Smooth muscle cell (in vitro differentiated cells): ENCODE data around the gene BCL6. TPM values are rescaled to one million over a fixed set of nuclear protein-coding genes. Genes with fewer than 3 reads are reported as not detected.

Experiments used
- DNase-seq: peaks from one replicate; lab custom pipeline; 2025; ENCODE audit not compliant: unreplicated experiment; lab: John Stamatoyannopoulos, UW
- H2AFZ ChIP-seq: fragments of 200-600 bp; sonication (generic); 2 replicates; pipeline ENCODE4 v1.6.0; 2016; ENCODE audit warnings: antibody characterized with exemption, low read depth, mild to moderate bottlenecking
- H3F3A ChIP-seq: fragments of 200-600 bp; sonication (generic); 2 replicates; pipeline ENCODE4 v1.6.0; 2017; ENCODE audit warnings: antibody characterized with exemption, low read depth
- H3K27ac ChIP-seq: fragments of 200-600 bp; sonication (generic); 2 replicates; pipeline ENCODE4 v1.5.1; 2016; ENCODE audit warnings: low read depth, mild to moderate bottlenecking
- H3K27me3 ChIP-seq: fragments of 200-600 bp; sonication (generic); 2 replicates; pipeline ENCODE4 v1.6.1; 2016; ENCODE audit warnings: low read depth, mild to moderate bottlenecking
- H3K36me3 ChIP-seq: fragments of 200-600 bp; sonication (generic); 2 replicates; pipeline ENCODE4 v1.5.1; 2016; ENCODE audit warnings: low read depth
- H3K4me1 ChIP-seq: fragments of 200-600 bp; sonication (generic); 2 replicates; pipeline ENCODE4 v1.5.1; 2016; ENCODE audit warnings: low read depth
- H3K4me2 ChIP-seq: fragments of 200-600 bp; sonication (generic); 2 replicates; pipeline ENCODE4 v1.6.0; 2016; ENCODE audit warnings: mild to moderate bottlenecking
- H3K4me3 ChIP-seq: fragments of 200-600 bp; sonication (generic); 2 replicates; pipeline ENCODE4 v1.5.1; 2016; ENCODE audit warnings: mild to moderate bottlenecking
- H3K79me2 ChIP-seq: fragments of 200-600 bp; sonication (generic); 2 replicates; pipeline ENCODE4 v1.6.0; 2016; ENCODE audit warnings: low read depth, mild to moderate bottlenecking
- H3K9ac ChIP-seq: fragments of 200-600 bp; sonication (generic); 2 replicates; pipeline ENCODE4 v1.6.0; 2016; ENCODE audit warnings: low read depth
- H3K9me3 ChIP-seq: fragments of 200-600 bp; sonication (generic); replicated peaks from 2 replicates; pipeline ENCODE4 v1.5.1; 2016; ENCODE audit warnings: low read depth
- H4K20me1 ChIP-seq: fragments of 200-600 bp; sonication (generic); 2 replicates; pipeline ENCODE4 v1.6.0; 2016; ENCODE audit warnings: low read depth
- CTCF ChIP-seq: fragments of 200-600 bp; sonication (generic); IDR thresholded peaks from 2 replicates; pipeline ENCODE4 v1.5.1; 2017; ENCODE audit warnings: borderline replicate concordance, mild to moderate bottlenecking, antibody characterized with exemption; ENCODE audit not compliant: insufficient read depth, poor library complexity, severe bottlenecking
- WGBS: methylation state at CpG from one replicate; pipeline ENCODE4 v1.1.7; 2016; ENCODE audit warnings: low lambda C conversion rate; 5-methylcytosine and 5-hydroxymethylcytosine counted together
- polyA plus RNA-seq: library from polyadenylated mRNA; unstranded; fragments of >200 nt; fragmentation: Nextera tagmentation; extraction: Ambion mirVana; gene quantifications from 2 replicates; pipeline ENCODE4 v1.2.1, GENCODE V29; 2016
- total RNA-seq: library from RNA; depleted of rRNA; stranded (reverse); fragments of >200 nt; gene quantifications from 2 replicates; pipeline ENCODE4 v1.2.3, GENCODE V29; 2014

BCL6 gene
- total and polyA plus RNA-seq, 2 experiments from 2014 or later: 18.3 to 39.1 TPM

GRCh38 chr3:187695449-187695848 is 49.8 kb downstream of the BCL6 start:
- Histone ChIP-seq H3K9me3 (no peaks in the 10 kb centered on the region), H3K36me3 (no peaks in the 10 kb centered on the region), H3K4me1 (no peaks in the 10 kb centered on the region), H2AFZ (no peak overlapping the region), H3K27ac (no peak overlapping the region), H3K27me3 (peaks cover 6% of the 10 kb centered on the region), H3K79me2 (no peaks in the 10 kb centered on the region), H4K20me1 (no peaks in the 10 kb centered on the region), H3K4me3 (no peak overlapping the region), H3F3A (no peaks in the 10 kb centered on the region), H3K4me2 (no peak overlapping the region), H3K9ac (no peak overlapping the region)
- WGBS: 82% methylated on average over 4 of the region's 4 CpGs
- no peak for TF ChIP-seq CTCF
- no peak for DNase-seq

DNA sequence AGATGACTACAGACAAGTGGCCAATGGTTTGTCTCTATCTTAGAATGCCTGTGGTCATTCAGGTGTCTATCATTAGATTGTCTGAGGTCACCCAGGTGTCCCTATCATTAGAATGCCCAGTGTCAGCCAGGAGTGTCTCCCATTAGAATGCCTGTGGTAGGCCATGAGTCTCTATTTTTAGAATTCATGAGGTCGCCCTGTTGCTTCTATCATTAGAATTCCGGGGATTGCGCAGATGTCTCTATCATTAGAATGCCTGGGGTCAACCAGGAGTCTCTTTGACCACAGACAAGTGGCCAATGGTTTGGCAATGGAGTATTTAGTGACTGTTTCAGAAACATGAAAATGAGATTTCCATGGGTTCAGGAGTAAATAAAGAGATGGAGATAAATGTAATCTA is 50.5 kb downstream of the BCL6 start:
- Histone ChIP-seq H3K79me2 (no peaks in the 10 kb centered on the region), H4K20me1 (no peaks in the 10 kb centered on the region), H3K4me3 (no peak overlapping the region), H3K9ac (no peak overlapping the region), H3K36me3 (no peaks in the 10 kb centered on the region), H3K4me1 (no peaks in the 10 kb centered on the region), H3K27me3 (peaks cover 6% of the 10 kb centered on the region), H2AFZ (no peak overlapping the region), H3K4me2 (no peak overlapping the region), H3F3A (no peaks in the 10 kb centered on the region), H3K27ac (no peak overlapping the region), H3K9me3 (no peaks in the 10 kb centered on the region)
- WGBS: 82% methylated on average over 3 of the region's 3 CpGs
- TF ChIP-seq CTCF: no peak
- DNase-seq: no peak

GRCh38 chr3:187693431-187693830 is 51.8 kb downstream of the BCL6 start:
- H3F3A ChIP-seq: no peaks in the 10 kb centered on the region
- H3K4me3 ChIP-seq: no peak overlapping the region
- no peak for TF ChIP-seq CTCF
- H3K9ac ChIP-seq: no peak overlapping the region
- no peak overlapping the region for H3K27ac ChIP-seq
- no peaks in the 10 kb centered on the region for H3K9me3 ChIP-seq
- no peaks in the 10 kb centered on the region for H3K79me2 ChIP-seq
- H3K4me1 ChIP-seq: no peaks in the 10 kb centered on the region
- no peak overlapping the region for H3K4me2 ChIP-seq
- no peaks in the 10 kb centered on the region for H3K36me3 ChIP-seq
- no peak for DNase-seq
- H2AFZ ChIP-seq: no peak overlapping the region
- H3K27me3 ChIP-seq: peaks cover 6% of the 10 kb centered on the region
- 95% methylated on average over 1 of the region's 1 CpG for WGBS
- H4K20me1 ChIP-seq: no peaks in the 10 kb centered on the region

DNA sequence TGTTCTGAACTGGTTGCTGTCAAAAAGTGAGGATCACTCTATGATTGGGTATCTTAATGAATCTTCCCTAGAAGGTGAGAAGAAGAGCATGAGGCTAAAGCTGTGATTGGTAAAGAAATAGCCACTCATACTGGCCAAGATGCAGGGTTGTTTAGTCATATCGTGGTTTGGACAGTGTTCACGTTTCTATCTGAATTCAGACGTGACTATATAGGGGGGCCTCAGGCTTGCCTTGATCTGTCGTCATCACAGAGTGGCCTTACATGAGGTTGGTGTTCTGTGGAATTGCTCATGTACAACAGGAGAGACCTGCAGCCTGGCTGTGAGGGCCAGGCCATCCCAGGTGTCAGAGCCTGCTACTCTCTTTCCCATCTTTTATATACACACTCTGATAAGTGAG is 55.3 kb downstream of the BCL6 start:
- TF ChIP-seq CTCF: no peak
- no peaks in the 10 kb centered on the region for H3F3A ChIP-seq
- H3K27me3 ChIP-seq: no peaks in the 10 kb centered on the region
- 61% methylated on average over 4 of the region's 4 CpGs for WGBS
- H4K20me1 ChIP-seq: no peaks in the 10 kb centered on the region
- no peaks in the 10 kb centered on the region for H3K36me3 ChIP-seq
- no peak overlapping the region for H3K9ac ChIP-seq
- no peak overlapping the region for H2AFZ ChIP-seq
- DNase-seq: no peak
- no peak overlapping the region for H3K27ac ChIP-seq
- no peaks in the 10 kb centered on the region for H3K4me1 ChIP-seq
- H3K4me3 ChIP-seq: no peak overlapping the region
- no peaks in the 10 kb centered on the region for H3K79me2 ChIP-seq
- H3K9me3 ChIP-seq: no peaks in the 10 kb centered on the region
- no peak overlapping the region for H3K4me2 ChIP-seq
